ENCODE data around the gene TSPAN8. TPM values are rescaled to one million over a fixed set of nuclear protein-coding genes. Genes with fewer than 3 reads are reported as not detected.
"Not testable (repeated sequence)": the region's sequence is repeated elsewhere in the genome, so short reads cannot be mapped to it uniquely, and the experiment has no call there.

Gene TSPAN8
- total RNA-seq, 2 experiments from 2014 or later = not detected

DNA sequence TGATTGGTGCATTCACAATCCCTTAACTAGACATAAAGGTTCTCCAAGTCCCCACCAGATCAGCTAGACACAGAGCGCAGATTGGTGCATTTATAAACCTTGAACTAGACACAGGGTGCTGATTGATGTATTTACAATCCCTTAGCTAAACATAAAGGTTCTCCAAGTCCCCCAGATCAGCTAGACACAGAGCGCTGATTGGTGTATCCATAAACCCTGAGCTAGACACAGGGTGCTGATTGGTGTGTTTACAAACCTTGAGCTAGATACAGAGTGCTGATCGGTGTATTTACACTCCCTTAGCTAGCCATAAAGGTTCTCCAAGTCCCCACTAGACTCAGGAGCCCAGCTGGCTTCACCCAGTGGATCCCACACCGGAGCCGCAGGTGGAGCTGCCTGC, 8.0 kb upstream of the TSPAN8 start:
- POLR2A ChIA-PET, CTCF ChIA-PET: not testable (repeated sequence)

DNA sequence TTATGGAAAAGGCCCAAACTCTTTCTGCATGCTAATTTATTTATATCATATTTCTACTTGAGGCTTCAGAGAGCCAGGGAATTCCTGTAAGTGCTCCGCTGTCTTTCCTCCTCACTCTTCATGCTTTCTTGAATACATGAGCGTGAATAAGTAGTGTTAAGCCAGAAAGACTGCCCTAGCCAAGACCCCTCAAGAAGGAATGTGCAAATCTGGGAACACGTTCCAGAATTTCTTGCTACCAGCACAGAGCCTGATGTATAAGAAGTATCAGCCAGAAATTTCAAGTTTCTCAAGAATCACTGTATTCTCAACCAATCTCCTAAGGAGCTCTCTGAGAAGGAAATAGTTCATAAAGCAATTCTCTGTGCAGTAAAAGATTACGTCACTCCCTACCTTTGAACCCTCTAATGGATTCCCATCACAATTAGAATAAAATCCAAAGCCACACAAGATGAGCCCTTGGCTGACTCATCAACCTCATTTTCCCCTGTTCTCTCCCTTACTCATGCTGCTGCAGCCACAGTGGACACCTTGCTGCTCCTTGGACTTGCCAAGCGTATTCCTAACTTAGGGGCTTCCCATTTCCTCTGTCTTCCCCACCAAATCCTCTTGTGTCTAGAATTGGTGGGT, 6.9 kb upstream of the TSPAN8 start:
- ChIA-PET POLR2A (no interaction called here), CTCF (no interaction called here)

DNA sequence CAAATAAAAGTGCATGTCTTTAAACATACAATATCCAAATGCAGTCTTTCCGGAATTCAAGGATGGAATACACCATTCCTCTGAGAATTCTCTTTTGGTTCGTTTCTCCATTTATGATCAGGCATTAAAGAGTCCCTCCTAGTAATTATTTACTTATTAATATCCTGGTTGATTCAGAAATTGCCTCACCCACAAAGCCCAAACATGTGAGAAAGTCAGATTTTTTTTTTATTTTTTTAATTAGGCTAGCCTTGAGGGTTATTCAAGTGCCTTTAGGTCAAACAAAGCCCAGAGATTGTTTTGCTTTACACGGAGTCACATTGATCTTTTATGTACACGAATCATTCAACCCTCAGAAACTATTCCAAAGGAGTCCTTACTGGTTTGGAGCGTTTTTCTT, 6.4 kb upstream of the TSPAN8 start:
- POLR2A ChIA-PET = no interaction called here
- CTCF ChIA-PET = no interaction called here

DNA sequence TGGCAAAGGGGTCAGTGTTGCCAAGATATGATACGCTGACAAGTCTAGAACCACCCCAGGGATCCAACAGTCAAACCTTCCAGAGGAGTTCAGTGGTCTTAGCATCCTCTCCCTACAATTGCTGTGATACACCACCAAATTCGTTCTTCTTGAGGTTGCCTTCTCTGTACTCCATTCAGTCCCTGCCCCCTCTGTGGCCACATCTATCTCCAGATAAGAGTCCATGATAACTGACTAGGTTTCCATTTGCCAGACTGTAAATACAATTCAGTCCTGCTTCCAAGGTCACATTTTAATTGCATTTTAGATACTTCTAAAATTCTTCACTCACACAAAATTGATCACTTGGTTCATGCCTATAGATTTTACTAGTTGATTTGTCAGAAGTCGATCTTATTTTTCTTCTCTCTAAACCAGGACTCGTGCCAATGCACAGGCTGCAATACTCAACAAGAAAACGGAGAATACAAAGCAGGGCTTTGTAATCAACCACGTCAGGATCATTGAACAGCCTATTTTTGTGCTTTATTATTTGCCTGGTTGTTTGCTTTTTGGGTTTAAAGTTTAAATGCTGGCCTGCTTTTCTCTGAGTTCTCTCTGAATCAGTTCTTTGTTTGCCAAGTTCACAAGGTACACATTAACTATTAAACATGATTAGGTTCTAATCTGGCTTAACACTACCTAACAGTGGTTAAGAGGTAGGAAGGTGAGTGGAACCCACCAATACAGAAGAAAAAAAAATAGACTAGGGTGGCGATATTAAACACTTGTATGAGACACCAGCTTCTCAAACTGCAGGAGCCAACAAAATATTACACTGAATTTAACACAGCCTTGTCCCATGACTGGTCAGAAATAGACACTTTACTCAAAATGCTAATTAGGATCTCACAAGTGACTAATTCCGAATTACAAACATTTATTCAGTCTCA, 5.3 kb upstream of the TSPAN8 start:
- POLR2A ChIA-PET = interaction anchor here (0.7 kb wide), 1 partner anchor 65 kb away, joined by 7 read pairs; no protein-coding TSS in a partner anchor
- CTCF ChIA-PET = no interaction called here

DNA sequence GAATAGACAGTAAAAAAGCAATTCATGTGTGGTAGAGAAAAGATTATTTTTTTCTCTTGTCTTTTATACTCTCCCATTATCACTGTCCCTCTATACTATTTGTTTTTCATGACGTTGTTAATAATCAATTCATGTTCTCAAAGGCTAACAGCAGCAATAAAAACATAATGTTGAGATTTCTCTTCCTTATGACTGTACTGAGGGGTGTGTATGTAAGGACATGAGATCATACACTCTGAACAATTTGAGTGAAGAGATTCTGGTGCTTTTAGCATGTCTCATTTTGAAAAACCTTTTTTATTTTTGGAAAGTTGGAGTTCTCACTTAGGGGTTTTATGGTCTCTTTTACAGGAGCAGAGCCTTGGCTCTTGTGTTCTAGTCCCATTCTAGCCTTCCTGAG, 3.8 kb upstream of the TSPAN8 start:
- ChIA-PET CTCF (no interaction called here), POLR2A (no interaction called here)

DNA sequence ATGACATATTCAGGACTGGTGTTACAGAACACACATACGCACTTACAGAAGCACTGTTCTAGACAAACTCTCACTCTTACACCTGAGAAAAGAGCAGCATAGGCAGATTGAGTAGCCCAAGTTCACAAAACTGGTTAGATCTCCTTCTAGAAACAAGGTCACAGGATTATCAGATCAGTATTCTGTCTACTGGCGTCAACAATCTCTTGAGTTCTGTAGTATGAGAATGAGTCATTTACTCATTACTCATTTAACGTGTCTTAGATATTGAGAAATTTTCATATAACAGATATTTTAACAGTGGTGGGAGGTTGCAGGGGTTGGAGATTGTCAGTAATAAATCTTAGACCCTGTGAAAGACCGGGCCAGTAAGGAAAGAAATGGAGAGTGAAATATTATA, 2.8 kb upstream of the TSPAN8 start:
- ChIA-PET CTCF (no interaction called here), POLR2A (no interaction called here)

DNA sequence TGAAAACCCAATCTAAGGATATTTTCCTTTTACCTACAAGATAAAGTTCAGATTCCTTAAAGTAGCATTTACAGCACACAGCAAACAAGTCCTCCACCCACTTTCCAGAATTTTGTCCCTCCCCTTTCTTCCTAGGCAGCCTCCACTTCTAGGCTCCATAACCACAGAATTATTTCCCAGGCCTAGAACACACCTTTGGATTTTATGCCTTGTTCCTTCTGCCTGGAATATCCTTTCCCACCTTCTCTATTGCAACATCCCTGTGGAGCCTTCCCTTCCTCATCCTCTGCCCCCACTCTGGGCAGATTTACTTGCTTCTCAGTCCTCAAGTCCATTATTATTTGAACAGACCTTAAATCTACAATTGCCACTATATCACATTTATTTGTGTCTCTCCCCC, 2.1 kb upstream of the TSPAN8 start:
- CTCF ChIA-PET = no interaction called here
- POLR2A ChIA-PET = no interaction called here

DNA sequence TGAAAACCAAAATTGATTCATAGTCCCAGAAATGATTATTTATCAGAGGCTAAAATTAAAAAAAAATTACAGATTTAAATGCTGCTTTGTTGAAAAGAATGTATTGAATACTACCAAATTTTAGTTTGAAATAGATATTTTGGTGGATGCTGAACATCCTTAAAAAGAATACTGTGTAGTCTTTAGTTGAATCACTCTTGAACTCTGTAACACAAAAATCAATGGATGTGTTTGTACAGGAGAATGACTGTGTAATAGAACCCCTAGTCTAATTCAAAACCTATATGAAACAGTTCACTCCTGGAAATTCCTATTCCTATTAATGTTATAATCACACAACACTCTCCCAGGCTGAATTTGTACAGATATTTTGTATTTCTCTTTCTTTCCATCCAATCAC, 1.5 kb upstream of the TSPAN8 start:
- CTCF ChIA-PET = no interaction called here
- POLR2A ChIA-PET = no interaction called here

DNA sequence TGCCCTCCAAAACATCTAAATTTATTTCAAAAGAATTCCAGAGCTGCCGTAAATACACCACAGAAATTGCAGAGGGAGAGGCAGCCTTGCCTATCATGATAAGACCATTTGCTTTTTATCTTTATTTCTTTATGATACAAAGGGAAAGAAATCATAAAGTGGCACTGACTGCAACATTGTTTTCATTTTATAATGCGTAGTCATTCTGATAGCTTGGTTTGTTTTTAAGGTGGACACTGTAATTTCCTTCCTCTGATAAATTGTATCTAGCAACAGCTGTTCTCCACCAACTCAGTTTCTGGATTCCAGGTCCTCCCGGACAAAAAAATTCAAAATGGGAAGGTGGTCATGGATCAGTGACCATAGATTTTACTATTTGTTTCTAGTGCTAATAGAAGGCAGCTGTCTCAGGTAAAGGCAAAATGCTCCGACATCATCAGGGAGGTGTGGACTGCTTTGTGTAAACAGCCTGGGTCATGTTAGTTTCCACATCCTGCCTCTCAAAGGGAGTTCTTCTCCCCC, 623 bp upstream of the TSPAN8 start:
- ChIA-PET CTCF (no interaction called here), POLR2A (no interaction called here)

DNA sequence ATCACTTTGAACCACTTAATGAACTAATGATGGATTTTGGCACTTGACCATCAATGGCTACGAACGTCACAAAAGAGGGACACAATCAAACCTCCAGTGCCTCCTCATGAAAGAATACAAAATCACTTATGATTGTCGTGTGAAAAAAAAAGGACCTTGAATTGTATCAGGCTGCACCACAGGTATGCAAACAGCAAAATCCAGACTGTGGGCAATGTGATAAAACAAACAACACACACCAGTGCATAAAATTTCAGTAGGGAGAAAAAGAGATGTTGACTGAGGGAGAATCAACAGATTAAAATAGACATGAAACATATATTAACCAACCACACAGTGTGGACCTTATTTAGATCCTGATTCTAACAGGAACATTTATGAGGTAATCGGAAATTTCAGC, 2.6 kb downstream of the TSPAN8 start:
- ChIA-PET POLR2A (no interaction called here), CTCF (no interaction called here)

DNA sequence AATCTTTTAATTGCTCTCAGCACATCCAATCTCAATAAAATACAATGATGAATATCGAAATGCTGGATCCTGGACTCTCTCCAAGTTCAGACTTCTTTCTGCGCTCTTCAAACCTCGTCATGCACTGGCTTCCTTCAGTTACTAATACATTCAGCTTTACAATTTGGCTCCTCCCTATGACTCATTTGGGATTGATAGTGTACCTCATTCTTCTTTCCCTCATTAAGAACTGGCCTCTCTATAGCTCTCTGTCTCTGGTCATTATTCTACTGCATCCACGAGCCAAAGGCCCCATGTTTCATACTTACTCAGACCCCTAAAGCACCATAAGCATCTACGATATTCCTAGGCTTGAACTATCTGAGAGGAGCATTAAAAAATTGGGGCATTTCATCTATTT, 4.9 kb downstream of the TSPAN8 start:
- ChIA-PET CTCF (no interaction called here), POLR2A (no interaction called here)

DNA sequence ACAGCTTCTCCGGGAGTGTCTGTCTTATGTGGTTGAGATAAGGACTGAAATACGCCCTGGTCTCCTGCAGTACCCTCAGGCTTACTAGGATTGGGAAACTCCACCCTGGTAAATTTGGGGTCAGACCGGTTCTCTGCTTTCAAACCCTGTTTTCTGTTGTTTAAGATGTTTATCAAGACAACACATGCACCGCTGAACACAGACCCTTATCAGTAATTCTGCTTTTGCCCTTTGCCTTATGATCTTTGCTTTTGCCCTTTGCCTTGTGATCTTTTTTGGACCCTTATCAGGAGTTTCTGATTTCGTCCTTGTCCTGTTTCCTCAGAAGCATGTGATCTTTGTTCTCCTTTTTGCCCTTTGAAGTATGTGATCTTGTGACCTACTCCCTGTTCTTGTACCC, 7.8 kb downstream of the TSPAN8 start:
- CTCF ChIA-PET, POLR2A ChIA-PET: not testable (repeated sequence)

DNA sequence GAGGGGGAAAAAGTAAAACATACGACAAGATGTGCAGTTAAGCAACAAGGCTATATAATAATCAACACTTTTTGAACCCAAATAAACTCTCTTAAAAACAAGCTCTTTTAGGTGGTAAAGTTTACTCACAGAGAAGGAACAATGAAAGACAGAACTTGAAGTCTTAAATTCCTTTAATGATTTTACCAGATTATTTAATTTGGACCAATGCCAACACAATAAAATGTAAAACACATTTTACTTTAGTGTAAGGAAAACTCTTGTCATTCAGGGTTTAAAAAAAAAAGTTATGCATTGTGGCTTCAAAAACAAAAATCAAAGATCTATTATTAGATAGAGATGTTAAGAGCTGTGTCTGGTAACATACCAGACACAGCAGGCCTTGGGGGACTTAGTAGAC, 13.1 kb downstream of the TSPAN8 start:
- POLR2A ChIA-PET = no interaction called here
- CTCF ChIA-PET = no interaction called here

DNA sequence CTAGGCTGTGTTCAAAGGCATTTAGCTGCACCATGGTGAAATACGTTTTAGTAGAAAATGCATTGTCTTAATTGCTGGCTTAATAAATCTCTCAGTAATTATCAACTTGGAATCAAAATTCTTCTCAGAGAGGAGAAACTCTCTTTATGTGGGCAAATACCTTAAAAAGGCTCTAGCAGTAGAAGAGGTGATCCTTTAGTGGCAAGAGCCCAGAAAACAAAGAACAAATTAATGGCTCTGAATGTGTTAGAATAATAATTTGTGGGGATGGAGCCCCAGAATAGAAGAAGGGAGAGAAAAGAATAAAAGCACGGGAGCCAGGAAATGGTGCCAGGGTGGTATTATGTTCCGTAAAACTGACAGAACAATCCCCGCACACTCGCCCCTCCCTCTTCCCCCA, 14.8 kb downstream of the TSPAN8 start:
- POLR2A ChIA-PET = no interaction called here
- CTCF ChIA-PET = interaction anchor here (0.7 kb wide), 1 partner anchor 27 kb away, joined by 3 read pairs; no protein-coding TSS in a partner anchor

DNA sequence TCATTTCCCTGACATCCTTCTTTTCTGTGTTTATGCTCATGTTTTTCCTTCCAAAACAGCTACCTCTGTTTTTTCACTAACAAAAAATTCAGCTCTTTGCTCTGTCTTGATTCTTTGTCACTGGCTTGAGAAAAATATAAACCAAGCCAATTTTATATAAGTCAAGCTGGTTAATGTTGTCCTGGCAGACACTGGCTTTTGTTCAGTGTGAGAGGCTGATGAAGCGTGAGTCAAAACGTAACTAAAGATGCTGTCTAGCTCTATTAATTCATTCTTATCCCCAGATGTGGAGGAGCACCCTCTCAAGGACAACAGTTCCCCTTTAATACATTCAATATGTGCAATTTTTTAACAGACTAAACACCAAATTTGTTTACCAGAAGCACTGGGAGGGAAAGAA, 15.8 kb downstream of the TSPAN8 start:
- ChIA-PET POLR2A (no interaction called here), CTCF (no interaction called here)

DNA sequence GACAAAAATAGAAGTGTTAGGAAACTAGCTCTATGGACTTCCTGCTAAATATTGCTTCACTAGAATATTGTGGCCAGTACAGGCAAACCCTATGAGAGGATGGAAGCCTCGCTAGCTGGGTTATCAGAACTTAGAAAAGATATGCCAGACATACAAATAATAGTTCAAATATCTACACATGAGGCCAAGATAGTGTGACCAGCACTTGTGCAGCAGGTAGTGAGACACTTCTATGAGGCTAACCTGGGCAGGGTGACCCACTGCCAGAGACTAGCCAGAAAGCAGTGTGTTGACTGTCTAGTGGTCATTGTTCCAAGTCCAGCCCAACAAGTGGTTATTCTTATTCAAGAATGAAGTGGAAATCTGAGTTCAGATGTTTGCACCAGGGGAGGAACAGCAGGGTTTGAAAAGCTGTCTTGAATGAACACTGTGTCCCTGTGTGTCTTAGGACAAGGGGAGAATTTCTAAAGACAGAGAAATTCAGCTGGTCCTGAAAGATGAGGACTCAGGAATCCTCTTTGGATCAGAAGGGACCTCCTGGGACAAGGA, 16.3 kb downstream of the TSPAN8 start:
- ChIA-PET POLR2A (no interaction called here), CTCF (no interaction called here)

DNA sequence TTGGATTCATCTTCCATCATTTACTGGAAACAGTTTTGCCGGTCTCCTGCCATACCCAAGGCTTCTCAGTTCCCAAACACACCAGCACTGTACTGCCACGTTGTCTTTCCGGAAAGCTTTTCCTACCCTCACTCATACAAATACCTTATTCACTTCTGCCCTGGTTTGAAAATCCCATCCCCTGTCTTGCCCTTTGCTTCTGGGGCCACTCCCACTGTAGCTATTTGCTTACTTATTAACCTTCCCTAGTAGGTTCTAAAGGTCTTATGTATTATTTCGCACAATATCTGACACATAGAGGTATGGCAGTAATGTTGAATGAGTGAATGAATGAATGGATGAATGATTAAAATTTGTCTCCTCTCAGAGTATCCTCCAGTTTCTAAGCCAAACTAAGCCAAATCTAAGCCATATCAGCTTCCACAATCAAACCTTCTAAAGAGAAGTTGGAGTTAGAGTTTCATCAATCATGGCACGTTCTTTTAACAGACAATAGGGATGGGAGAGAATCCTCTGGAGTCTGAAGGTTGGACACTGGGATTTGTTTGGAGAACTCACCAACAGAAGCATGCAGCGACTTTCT, 18.6 kb downstream of the TSPAN8 start:
- ChIA-PET CTCF (no interaction called here), POLR2A (no interaction called here)

DNA sequence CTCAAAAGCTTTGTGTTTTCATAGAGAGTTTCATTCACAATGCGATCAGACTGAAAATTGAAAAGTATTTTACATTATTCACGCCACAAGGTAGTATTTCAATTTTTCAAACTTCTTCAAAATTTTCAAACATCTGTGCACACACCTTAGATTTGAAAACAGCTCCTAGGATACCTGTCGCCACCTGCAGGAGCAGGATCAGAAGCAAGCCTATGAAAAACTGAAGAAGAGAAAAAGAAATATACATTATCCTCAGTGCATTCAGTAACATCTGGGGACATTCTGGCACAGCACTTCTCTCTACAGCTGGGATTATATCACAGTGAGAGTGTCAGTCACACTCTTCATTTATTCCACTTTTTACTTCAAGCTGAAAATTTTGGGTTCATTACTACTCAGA, 19.8 kb downstream of the TSPAN8 start:
- CTCF ChIA-PET = no interaction called here
- POLR2A ChIA-PET = no interaction called here

DNA sequence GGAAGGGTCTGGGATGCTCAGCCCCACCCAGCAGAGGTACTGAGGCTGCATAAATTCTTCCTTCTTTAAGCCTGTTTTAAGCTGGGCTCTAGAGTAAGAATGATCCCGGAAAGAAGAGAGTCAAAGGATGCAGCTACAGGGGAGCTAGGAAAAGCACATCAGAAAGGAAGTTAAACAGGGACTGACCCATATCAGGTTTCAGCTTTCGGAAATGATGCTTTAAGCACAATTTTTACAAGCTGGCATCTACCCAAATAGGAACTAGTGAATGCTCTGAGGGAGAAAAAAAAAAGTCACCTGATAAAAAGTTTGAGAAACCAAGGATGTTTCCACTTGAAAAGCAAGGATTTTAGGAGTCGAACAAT, 22.0 kb downstream of the TSPAN8 start:
- ChIA-PET CTCF (no interaction called here), POLR2A (no interaction called here)

DNA sequence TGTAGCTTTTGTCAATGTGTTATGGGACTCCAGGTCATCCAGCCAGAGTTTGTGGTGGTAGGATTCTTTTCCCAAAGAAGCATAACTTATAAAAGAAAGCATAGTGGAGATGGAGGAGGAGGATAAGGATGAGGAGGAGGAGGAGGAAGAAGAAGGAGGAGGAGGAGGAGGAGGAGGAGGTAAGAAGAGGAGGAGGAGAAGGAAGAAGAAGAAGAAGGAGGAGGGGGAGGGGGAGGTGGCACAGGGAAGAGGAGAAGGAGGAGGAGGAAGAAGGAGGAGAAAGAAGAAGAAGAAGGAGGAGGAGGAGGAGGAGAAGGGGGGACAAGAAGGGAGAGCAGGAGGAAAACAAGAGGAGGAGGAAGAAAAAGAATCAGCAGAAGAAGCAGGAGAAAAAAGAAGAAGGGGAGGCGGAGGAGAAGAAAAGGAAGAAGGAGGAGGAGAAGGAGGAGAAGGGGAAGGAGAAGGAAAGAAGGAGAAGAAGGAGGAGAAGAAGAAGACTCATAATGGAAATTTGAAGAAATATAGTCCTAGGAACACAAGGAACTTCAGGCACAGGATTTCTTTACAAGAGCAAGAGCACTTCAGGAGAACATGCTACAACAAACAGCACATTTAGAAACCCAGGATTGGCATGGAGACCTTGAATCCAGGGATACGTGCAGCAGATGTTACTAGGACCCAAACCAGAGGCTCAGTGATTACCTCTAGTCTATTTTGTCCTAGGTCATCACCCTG, 22.6 kb downstream of the TSPAN8 start:
- POLR2A ChIA-PET = no interaction called here
- CTCF ChIA-PET = no interaction called here
